M059J (cell line): Measurements from ENCODE around the gene ATXN7L1. TPM values are rescaled to one million over a fixed set of nuclear protein-coding genes. Genes with fewer than 3 reads are reported as not detected.
"Not testable (repeated sequence)": the region's sequence is repeated elsewhere in the genome, so short reads cannot be mapped to it uniquely, and the experiment has no call there.

Source experiments
- DNase-seq: peaks from one replicate; pipeline ENCODE4 v3.0.0-alpha.2; 2012; ENCODE audit warnings: low read depth
- total RNA-seq: library from RNA; depleted of rRNA; stranded (reverse); fragments of >200 nt; shearing (Covaris generic); gene quantifications from 2 replicates; pipeline ENCODE4 v1.2.3, GENCODE V29; 2014

ATXN7L1 gene
- total RNA-seq, 1 experiment from 2014 or later = 7.7 TPM

DNA sequence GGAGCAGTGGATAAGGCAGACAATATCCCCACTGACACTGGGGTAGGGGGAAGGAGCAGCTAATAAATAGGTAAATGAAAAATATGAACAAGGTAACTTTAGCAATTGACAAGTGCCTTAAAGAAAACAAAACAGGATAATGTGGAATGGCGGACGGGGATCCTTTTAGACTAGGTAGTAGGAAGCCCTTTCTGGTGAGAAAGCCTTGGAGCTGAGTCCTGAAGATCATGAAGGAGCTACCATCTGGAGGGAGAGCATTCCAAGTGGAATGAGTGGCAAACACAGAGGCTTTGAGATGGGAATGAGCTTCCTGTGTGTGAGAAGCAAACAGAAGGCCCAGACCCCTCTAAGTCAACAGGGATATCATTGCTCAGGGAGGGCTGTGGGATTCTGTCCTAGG is 16.0 kb upstream of the ATXN7L1 start:
- DNase-seq = no peak

DNA sequence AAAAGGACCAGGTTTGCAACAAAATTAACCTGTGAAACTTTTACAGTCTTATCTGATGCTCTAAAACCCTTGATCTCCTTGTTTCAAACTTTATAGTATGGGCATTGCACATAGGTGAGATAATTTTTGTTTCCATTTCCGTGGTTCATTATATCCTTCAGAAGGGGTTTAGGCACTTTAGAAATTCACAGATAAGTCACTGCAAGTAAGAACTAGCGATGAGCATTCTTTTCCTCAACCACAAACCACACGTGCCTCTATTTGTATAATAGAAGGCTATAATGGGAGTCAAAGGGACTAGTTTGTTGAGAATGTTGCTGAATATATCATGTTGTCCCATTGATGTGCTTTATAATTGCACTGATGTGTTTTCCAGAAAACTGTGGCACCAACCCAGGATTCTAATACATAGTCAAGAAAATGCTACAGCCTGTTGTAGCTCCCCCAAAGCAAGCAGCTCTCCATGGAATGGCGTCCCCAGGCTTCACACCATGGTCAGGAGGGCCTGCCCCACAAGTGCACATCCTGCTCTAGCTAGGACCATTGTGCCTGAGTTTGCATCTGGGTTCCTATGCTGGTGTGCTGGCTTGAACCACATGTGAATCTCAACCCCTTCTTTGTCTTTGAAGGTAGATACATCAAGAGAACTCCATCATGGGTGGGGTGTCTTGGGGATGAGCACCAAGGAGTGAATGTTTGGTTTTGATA is 14.0 kb upstream of the ATXN7L1 start:
- DNase-seq = peak; percentile 73

DNA sequence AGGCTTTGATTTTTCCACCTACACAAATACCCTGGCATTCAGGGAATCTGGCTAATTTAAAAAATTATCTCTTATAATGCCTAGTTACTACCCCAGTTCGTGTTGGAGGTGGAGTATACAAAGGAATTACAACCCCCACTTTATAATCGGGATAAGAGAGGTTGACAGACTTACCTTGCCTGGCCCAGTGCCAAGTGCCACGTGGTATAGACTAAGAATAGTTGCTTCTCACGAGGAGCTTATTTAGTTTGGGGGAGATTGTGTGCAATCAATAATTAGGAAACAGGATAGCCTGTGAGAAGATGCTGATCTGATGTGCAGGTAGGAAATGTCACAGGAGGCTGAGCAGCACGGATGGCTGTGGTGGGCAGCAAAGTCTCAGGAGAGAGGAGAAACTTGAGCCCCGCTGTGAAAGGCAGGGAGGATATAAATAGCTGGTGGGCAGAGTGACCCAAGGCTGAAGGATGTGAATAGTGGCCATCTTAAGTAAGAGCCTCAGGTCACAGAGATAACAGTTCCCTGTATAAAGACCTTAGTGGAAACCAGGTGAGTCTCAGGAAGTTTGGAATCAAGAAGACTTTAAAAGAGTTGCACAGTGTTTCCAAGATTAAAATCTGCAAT is 11.3 kb upstream of the ATXN7L1 start:
- DNase-seq = no peak

- peak; percentile 9 for DNase-seq
These were observed 10.4 kb upstream of the ATXN7L1 start for GRCh38 chr7:105886776-105887175.

- peak; percentile 40 for DNase-seq
These were observed 9.2 kb upstream of the ATXN7L1 start for GRCh38 chr7:105885387-105886111.

DNA sequence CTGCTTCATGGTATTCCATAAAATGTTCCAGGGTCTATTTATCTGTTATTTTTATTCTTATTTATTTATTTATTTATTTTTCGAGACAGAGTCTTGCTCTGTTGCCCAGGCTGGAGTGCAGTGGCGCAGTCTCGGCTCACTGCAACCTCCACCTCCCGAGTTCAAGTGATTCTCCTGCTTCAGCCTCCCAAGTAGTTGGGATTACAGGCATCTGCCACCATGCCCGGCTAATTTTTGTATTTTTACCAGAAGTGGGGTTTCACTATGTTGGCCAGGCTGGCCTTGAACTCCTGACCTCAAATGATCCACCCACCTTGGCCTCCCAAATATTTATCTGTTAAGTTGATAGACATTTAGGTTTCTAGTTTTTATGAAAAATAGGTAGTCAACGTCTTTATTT is 6.8 kb upstream of the ATXN7L1 start:
- DNase-seq = not testable (repeated sequence)

- no peak for DNase-seq
These were observed 5.0 kb upstream of the ATXN7L1 start for GRCh38 chr7:105881439-105881838.

DNA sequence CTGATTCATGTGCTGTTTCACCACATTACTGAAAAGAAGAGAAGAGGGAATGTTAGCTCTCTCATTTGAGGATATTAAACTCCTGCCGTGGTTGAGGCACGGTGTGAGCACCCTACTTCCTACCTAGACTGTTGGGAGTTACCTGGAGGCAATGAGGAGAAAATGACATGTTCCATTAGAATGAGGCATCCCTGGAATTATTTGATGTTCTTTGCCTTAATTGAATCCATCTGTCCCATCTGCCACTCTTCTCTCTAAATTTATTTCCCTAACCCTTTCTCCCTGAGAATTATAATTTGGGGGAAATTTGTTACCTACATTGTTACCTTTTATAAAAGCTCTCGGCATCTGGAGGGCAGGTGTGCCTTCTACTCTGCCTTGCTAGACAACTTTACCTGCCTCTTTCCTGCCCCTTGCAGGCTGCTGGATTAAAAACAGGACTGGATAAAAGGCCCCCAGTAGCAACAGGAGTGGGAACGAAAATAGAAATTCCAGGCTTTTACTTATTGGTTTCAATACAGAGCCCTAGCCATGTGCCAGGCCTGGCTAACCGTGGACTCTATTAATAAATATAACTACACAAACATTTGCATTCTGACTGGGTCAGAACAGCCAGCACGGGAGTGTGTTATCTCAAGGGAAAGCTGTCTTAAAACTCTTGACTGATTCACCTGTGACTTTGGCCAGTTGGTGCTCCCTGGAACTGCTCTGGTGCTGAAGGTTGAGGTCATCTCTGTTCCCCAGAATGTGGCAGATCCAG is 4.4 kb upstream of the ATXN7L1 start:
- no peak for DNase-seq

DNA sequence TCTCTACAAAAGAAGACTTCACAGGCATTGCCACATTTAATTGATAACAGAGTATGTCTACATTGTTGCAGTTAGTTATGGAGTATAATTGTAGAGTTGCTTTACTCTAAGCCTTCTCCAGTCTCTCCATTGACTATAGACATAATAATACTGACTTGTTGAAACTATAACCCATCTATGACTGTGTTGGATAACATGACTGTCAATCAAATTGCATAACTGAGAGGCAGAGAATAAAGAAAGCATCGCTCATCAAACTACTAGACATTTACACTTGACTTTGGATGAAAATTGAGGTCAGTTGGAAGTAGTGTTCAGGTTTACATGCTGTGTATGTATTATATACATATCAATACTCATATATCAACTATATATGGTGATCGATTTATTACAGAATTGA is 3.4 kb upstream of the ATXN7L1 start:
- no peak for DNase-seq

GRCh38 chr7:105878746-105879605 is 2.6 kb upstream of the ATXN7L1 start:
- no peak for DNase-seq

DNA sequence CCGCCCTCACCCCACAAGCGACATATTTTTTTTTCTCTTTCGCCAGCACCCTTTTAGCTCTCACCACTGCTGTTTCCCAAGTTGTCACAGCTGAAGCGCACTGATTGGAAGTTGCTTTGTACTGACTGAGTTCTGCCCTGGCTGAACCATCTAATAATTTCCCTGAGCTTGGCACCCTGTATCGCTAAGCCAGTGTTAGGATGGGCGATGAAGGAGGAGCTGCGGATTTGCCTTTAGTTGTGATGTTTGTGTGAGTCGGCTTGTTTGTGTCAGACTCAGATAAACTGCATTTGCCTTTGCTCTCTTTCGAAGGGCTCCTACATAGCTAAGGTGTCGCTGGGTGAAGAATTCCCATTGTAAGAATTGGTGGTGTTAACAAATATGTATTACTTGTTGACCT is 1.3 kb upstream of the ATXN7L1 start:
- DNase-seq = no peak

- peak; percentile 61 for DNase-seq
These were observed 684 bp upstream of the ATXN7L1 start for GRCh38 chr7:105876964-105877601.

DNA sequence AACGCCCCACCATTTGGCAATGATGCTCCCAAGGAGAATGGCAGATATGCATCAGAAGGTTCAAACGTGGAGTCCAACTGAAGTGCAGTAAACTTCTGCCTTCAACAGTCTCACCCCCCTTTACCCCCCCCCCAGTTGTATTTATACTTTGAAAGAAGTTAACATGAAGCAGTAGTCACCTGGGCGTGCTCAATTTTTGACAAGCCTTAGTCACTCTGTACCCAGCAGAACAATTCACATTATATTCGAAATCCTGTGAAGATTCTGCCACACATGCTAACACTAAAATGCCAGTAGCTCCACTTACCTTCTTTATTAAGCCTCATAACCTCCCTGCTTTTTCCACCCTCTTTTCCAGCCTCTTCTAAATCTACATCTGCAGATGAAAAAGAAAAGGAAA is 894 bp downstream of the ATXN7L1 start:
- DNase-seq = peak; percentile 13

DNA sequence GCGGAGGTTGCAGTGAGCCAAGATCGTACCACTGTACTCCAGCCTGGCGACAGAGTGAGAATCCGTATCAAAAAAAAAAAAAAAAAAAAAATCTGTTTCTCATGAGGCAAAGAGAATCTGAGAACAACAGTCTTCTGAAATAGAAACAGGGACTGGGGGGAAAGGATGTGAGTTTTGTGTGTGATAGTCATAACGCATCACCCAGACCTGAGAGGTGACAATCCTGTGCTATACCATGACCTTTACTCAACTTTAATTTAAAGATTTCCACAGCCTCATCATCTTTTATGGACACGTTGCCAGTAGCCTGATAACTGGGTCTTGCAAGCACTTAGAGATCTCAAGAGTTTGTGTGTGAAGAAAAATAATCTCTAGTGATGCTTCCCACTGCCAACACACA is 2.3 kb downstream of the ATXN7L1 start:
- no peak for DNase-seq

- DNase-seq = no peak
These were observed 3.9 kb downstream of the ATXN7L1 start for GRCh38 chr7:105872491-105872890.

DNA sequence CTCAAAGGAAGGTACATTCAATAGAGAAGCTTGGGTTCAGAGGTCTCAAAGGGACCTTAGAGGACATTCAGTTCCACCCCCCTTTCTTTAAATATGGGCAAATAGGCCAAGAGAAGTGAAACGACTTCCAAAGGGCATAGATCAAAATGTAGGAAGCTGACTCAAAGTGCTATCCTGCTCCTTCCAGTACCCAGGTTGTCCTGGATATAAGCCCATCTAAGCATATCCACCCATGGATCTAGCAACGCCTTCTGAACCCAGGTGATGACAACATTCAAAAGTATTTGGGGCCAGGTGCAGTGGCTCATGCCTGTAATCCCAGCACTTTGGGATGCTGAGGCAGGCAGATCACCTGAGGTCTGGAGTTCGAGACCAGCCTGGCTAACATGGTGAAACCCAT is 5.3 kb downstream of the ATXN7L1 start:
- no peak for DNase-seq

GRCh38 chr7:105866102-105866801 is 10.1 kb downstream of the ATXN7L1 start:
- no peak for DNase-seq

- DNase-seq = no peak
These were observed 12.5 kb downstream of the ATXN7L1 start for GRCh38 chr7:105863876-105864275.

DNA sequence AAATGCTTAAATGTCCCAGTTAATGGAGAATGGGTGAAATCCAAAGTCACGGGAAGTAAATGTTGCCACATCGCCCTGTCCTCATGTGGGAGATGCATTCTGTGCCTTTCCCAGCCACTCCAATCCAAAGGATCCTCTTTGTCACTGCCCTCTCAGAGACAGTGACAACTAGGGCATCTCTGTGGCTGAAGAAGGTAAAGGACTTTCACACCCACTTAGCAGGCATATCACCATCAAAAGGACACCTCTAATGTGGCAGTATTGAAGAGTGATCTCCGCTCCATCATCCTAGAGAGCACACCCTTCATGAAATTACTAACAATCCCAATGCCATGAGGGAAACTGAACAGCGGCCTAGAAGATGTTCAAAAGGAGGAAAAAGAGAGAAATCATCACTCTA is 13.6 kb downstream of the ATXN7L1 start:
- no peak for DNase-seq

DNA sequence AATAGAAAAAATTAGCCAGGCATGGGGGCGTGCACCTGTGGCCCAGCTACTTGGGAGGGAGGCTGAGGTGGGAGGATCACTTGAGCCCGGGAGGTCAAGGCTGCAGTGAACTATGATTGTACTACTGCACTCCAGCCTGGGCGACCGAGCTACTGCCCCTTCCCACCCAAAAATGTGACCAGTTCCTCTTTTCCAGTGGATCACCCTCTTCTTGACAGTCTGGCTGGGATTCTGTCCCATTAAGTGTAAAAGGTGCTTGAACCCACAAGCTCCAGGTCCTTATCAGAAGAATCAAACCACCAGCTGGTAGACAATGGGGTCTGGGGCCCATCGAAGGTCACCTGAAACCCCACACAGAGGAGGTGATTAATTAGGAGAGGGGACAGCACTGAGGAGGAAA is 14.1 kb downstream of the ATXN7L1 start:
- DNase-seq = no peak
